ENCODE results near the gene COL24A1.
A peak's percentile ranks its signal among the peaks of the same experiment; 100 is the strongest.

COL24A1 gene

GRCh38 chr1:86156566-86157455 is at the start of gene COL24A1:
Gene COL24A1, minus strand, starts transcription at chr1:86156772. Its CDS starts 376 bp downstream, at chr1:86156396.
- peak; percentile 75 for DNase-seq (ENCODE audit: low spot score)

GRCh38 chr1:86205741-86206140 is 49.2 kb upstream of the COL24A1 start:
- DNase-seq (ENCODE audit: low spot score), result peak; percentile 12

GRCh38 chr1:86202552-86203340 is 46.2 kb upstream of the COL24A1 start:
- no peak for DNase-seq (ENCODE audit: low spot score)

- no peak for DNase-seq (ENCODE audit: low spot score)
These were observed 44.7 kb upstream of the COL24A1 start for GRCh38 chr1:86201311-86201710.

GRCh38 chr1:86200901-86201300 is 44.3 kb upstream of the COL24A1 start:
- no peak for DNase-seq (ENCODE audit: low spot score)

GRCh38 chr1:86197206-86197855 is 40.8 kb upstream of the COL24A1 start:
- DNase-seq (ENCODE audit: low spot score), result no peak

GRCh38 chr1:86195281-86195680 is 38.7 kb upstream of the COL24A1 start:
- DNase-seq (ENCODE audit: low spot score), result no peak

GRCh38 chr1:86194491-86195034 is 38.0 kb upstream of the COL24A1 start:
- DNase-seq (ENCODE audit: low spot score), result no peak

- DNase-seq (ENCODE audit: low spot score), result no peak
These were observed 35.8 kb upstream of the COL24A1 start for GRCh38 chr1:86192417-86192816.

GRCh38 chr1:86191958-86192357 is 35.4 kb upstream of the COL24A1 start:
- no peak for DNase-seq (ENCODE audit: low spot score)

- no peak for DNase-seq (ENCODE audit: low spot score)
These were observed 34.3 kb upstream of the COL24A1 start for GRCh38 chr1:86190873-86191272.

- DNase-seq (ENCODE audit: low spot score), result no peak
These were observed 27.9 kb upstream of the COL24A1 start for GRCh38 chr1:86184426-86184825.

- DNase-seq (ENCODE audit: low spot score), result no peak
These were observed 27.2 kb upstream of the COL24A1 start for GRCh38 chr1:86183810-86184209.

- no peak for DNase-seq (ENCODE audit: low spot score)
These were observed 19.7 kb upstream of the COL24A1 start for GRCh38 chr1:86176226-86176625.

- no peak for DNase-seq (ENCODE audit: low spot score)
These were observed 19.2 kb upstream of the COL24A1 start for GRCh38 chr1:86175756-86176155.

GRCh38 chr1:86169625-86170024 is 13.1 kb upstream of the COL24A1 start:
- DNase-seq (ENCODE audit: low spot score), result no peak

GRCh38 chr1:86159800-86160199 is 3.2 kb upstream of the COL24A1 start:
- DNase-seq (ENCODE audit: low spot score), result no peak

- peak; percentile 56 for DNase-seq (ENCODE audit: low spot score)
These were observed 586 bp downstream of the COL24A1 start for GRCh38 chr1:86155807-86156565.

- peak; percentile 47 for DNase-seq (ENCODE audit: low spot score)
These were observed 1.3 kb downstream of the COL24A1 start for GRCh38 chr1:86155051-86155806.

- DNase-seq (ENCODE audit: low spot score), result peak; percentile 12
These were observed 2.0 kb downstream of the COL24A1 start for GRCh38 chr1:86154571-86155050.

- DNase-seq (ENCODE audit: low spot score), result no peak
These were observed 2.7 kb downstream of the COL24A1 start for GRCh38 chr1:86153836-86154235.

All from AG08396 (cell line).